Measurements from ENCODE around the gene TRUB2. TPM values are rescaled to one million over a fixed set of nuclear protein-coding genes. Genes with fewer than 3 reads are reported as not detected.
A peak's percentile ranks its signal among the peaks of the same experiment; 100 is the strongest.
"Not testable (repeated sequence)": the region's sequence is repeated elsewhere in the genome, so short reads cannot be mapped to it uniquely, and the experiment has no call there.

TRUB2 gene
- total RNA-seq, 2 experiments from 2014 or later = 16.9 to 18.9 TPM

DNA sequence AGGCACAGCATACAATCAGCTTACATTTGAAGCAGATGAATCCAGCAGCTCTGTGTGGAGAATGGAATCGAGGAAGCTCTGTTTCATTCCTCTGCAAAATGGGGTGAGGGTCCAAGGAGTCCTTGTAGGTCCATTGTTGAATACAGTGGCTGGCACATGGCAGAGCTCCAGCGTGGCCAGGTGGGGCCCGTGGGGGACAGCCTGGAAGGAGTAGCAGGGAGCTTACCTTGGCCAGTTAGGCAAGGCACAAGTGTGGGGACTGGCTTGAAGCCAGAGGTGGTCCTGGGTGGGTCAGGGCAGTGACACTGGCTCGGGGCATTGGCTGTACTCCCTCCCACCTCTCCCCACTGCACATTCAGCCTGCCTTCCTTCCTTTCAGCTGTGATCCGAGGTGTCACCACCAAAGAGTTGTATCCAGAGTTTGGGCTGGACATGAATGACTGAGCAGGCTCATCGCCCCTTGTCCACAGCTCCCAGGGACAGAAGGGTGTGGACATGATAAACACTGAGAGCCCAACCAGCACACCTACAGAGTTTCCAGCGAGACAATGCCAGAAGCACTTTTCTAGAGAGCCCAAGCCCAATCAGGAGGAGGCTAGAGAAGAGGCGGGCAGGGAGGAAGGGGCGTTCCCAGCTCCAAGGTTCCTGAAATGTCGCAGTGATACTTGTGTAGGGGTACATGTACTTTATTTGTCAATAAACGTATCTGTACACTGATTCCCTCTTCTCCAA, 33.8 kb downstream of the TRUB2 start:
- Mint-ChIP-seq H3K4me3 (no peak overlapping the region), H3K4me1 (no peaks in the 10 kb centered on the region), H3K9me3 (no peaks in the 10 kb centered on the region), H3K27ac (no peak overlapping the region), H3K36me3 (ENCODE audit: low read depth) (no peaks in the 10 kb centered on the region), H3K27me3 (no peaks in the 10 kb centered on the region)
- POLR2A ChIA-PET = interaction anchor here (1.3 kb wide), 1 partner anchor 13 kb away, joined by 4 read pairs; the partner anchor contains the start of genes GOLGA2 and SWI5
- CTCF ChIA-PET = interaction anchor here (0.9 kb wide), 1 partner anchor 53 kb away, joined by 4 read pairs; no protein-coding TSS in a partner anchor
- DNase-seq = no peak

DNA sequence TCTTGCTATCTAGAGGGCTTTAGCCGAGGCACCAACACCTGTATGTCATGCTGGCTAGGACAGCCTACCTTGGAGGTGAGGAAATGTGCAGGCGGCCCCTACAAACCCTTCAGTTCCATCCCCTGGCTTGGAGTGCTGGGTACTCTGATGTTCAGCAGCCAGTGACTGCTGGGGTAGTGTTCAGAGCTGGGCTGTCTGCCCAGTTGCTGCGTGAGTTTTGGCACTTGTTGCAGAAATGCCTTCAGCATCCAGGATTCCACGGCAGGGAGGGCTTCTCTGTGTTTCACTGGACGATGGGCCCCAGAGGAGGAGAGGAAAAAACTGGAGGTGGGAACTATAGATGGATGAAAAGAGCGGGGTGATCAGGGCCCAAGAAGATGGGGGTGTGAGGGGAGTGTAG, 35.8 kb downstream of the TRUB2 start:
- no peak for DNase-seq
- H3K27me3 Mint-ChIP-seq = no peaks in the 10 kb centered on the region
- ChIA-PET POLR2A (interaction anchor here (1.7 kb wide), 1 partner anchor 10 kb away, joined by 5 read pairs; the partner anchor contains the start of genes GOLGA2 and SWI5), CTCF (interaction anchor here (0.6 to 0.8 kb wide), 2 partner anchors 11 to 85 kb away, joined by 4 read pairs; partner anchors contain the start of genes GOLGA2 and SWI5)
- no peaks in the 10 kb centered on the region for H3K4me1 Mint-ChIP-seq
- no peak overlapping the region for H3K4me3 Mint-ChIP-seq
- H3K27ac Mint-ChIP-seq = no peak overlapping the region
- H3K36me3 Mint-ChIP-seq (ENCODE audit: low read depth) = no peaks in the 10 kb centered on the region
- no peaks in the 10 kb centered on the region for H3K9me3 Mint-ChIP-seq

DNA sequence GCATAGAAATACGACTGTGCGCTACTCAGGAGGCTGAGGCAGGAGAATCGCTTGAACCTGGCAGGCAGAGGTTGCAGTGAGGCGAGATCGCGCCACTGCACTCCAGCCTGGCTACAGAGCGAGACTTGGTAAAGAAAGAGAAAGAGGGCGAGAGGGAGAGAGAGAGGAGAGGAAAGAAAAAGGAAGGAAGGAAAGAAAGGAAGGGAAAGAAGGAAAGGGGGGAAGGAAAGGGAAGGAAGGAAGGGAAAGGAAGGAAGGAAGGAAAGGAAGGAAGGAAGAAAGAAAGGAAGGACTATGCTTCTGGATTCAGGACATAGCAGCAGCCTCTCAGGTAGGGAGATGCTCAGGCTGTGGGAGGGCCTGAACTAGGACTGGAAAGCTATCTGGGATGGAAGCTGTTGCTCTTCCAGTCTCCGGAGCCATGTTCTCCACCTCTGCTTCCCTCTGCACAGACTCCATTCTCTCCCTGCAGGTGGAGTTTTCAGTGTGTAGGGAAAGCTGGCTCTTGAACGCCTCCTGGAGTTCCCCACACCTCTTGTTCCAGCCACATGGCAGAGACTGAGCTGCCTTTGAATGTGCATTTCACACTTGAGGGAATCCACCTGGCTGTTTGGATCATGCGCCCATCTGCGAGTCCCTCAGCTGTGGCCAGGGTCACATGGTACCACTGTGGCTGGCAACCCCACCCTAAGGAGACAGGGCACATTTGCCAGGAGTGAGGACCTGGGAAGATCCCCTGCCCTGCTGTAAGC, 37.0 kb downstream of the TRUB2 start:
- H3K9me3 Mint-ChIP-seq = no peaks in the 10 kb centered on the region
- no peak overlapping the region for H3K27ac Mint-ChIP-seq
- H3K27me3 Mint-ChIP-seq = no peaks in the 10 kb centered on the region
- no peak for DNase-seq
- POLR2A ChIA-PET = interaction anchor here (1.7 kb wide), 1 partner anchor 9 kb away, joined by 5 read pairs; the partner anchor contains the start of genes GOLGA2 and SWI5
- H3K4me3 Mint-ChIP-seq = no peak overlapping the region
- H3K4me1 Mint-ChIP-seq = peaks cover under 1% of the 10 kb centered on the region
- no peaks in the 10 kb centered on the region for H3K36me3 Mint-ChIP-seq (ENCODE audit: low read depth)
- CTCF ChIA-PET = no interaction called here

DNA sequence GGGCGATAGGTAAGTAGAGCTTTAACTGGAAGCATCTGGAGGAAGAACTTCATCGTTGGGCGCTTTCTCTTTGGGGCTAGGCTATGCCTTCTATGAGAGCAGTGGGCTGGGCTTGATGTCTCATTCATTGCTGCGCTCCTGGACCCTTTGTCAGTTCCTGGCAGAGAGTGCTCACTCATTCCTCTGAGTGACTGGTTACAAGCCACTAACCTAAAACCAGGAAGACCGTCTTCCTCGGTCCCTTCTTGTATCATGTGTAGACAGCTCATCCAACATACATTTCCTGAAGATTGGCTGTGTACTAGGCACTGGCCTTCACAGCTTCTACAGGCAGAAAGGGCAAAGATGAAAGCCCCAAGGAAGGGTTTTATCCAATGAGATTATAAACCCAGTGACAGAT, 39.7 kb downstream of the TRUB2 start:
- Mint-ChIP-seq H3K9me3 (no peaks in the 10 kb centered on the region), H3K27ac (no peak overlapping the region), H3K36me3 (ENCODE audit: low read depth) (no peaks in the 10 kb centered on the region), H3K4me3 (no peak overlapping the region), H3K4me1 (peaks cover 16% of the 10 kb centered on the region), H3K27me3 (no peaks in the 10 kb centered on the region)
- CTCF ChIA-PET = no interaction called here
- POLR2A ChIA-PET = no interaction called here
- DNase-seq = no peak

DNA sequence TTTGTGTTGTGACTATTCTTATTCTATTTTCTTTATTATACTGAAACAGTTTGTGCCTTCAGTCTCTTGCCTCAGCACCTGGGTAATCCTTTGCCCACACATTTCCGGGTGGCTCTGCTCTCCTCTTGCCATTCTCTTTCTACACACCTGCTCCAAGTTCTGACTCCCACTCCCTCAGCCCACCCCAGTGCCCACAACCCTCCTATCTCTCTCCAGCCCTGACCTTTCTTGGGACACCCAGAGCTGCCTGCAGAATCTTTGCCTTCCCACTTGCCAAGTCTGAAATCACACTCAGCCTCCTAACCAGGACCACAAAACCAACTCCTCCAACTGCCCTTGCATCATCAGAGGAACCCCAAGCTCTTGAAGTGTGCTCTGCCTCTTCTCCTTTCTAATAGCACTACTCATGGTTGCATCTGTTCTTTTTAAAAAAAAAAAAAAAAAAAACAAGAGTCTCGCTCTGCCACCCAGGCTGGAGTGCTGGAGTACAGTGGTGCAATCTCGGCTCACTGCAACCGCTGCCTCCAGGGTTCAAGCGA, 42.1 kb downstream of the TRUB2 start:
- no peak for DNase-seq
- H3K36me3 Mint-ChIP-seq (ENCODE audit: low read depth) = peaks cover 2% of the 10 kb centered on the region
- ChIA-PET POLR2A (no interaction called here), CTCF (interaction anchor here (0.6 kb wide), 1 partner anchor 177 kb away, joined by 4 read pairs; no protein-coding TSS in a partner anchor)
- H3K9me3 Mint-ChIP-seq = no peaks in the 10 kb centered on the region
- H3K27me3 Mint-ChIP-seq = no peaks in the 10 kb centered on the region
- peak overlapping the region; percentile 26 for H3K27ac Mint-ChIP-seq
- peaks cover 35% of the 10 kb centered on the region for H3K4me1 Mint-ChIP-seq
- no peak overlapping the region for H3K4me3 Mint-ChIP-seq

DNA sequence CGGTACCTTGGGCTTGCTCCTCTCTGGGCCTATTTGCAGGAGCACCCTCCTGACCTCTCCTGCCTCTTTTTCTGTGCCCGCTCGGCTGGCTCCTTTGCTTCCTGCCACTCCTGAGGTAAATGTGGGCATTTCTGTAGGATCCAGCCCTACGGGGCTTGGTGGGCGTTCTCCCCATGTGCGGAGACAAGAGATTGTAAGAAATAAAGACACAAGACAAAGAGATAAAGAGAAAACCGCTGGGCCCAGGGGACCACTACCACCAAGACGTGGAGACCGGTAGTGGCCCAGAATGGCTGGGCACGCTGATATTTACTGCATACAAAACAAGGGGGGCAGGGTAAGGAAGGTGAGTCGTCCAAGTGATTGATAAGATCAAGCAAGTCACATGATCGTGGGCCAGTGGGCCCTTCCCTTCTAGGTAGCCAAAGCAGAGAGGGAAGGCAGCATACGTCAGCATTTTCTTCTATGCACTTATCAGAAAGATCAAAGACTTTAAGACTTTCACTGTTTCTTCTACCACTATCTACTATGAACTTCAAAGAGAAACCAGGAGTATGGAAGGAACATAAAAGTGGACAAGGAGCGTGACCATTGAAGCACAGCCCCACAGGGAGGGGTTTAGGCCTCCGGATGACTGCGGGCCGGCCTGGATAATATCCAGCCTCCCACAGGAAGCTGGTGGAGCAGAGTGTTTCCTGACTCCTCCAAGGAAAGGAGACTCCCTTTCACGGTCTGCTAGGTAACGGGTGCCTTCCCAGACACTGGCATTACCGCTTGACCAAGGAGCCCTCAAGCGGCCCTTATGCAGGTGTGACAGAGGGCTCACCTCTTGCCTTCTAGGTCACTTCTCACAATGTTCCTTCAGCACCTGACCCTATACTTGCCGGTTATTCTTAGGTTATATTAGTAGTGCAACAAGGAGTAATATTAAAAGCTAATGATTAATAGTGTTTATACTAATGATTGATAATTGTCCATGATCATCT, 42.9 kb downstream of the TRUB2 start:
- H3K36me3 Mint-ChIP-seq (ENCODE audit: low read depth); H3K4me3 Mint-ChIP-seq; H3K9me3 Mint-ChIP-seq; DNase-seq; H3K27me3 Mint-ChIP-seq; POLR2A ChIA-PET; H3K27ac Mint-ChIP-seq: not testable (repeated sequence)
- CTCF ChIA-PET = interaction anchor here (0.6 to 1.3 kb wide), 3 partner anchors 14 to 177 kb away, joined by 3 to 4 read pairs (median 4); no protein-coding TSS in a partner anchor
- peaks cover 42% of the 10 kb centered on the region for H3K4me1 Mint-ChIP-seq

DNA sequence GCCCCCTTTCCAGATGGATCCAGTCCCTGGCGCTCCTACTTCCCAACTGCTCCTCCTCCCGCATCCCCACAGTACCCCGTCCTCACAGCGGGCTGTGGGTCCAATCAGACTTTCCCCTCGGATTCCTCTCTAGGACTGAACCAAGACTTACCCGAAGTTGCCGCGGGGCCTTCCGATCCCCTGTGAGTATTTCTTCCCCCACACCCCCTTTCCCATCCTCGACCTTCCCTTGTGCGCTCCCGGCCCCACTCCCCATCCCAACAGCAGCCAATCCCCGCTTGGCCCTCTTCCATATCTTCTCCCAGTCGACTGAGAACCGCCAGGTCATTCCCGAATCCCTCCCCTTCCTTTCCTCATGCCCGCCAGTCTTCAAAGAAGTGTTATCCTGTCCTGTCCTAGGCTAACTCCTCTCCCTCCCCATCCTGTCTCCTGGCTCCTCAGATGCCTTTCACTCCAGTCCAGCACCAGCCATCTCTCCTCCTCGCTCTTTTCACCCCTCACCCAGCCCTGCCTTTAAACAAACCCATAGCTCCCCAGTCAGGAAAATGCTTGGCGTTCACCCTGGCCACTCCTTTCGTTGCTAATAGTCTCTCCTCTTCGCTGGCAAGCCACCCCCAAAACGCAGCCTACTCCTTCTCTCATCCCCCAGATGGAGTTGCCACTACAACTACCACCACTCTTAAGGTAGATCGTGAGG, 45.5 kb downstream of the TRUB2 start:
- Mint-ChIP-seq H3K4me1 (peaks cover 62% of the 10 kb centered on the region), H3K4me3 (peak overlapping the region; percentile 96), H3K27me3 (no peaks in the 10 kb centered on the region), H3K36me3 (ENCODE audit: low read depth) (peaks cover 12% of the 10 kb centered on the region), H3K9me3 (no peaks in the 10 kb centered on the region), H3K27ac (peak overlapping the region; percentile 90)
- ChIA-PET CTCF (interaction anchor here (0.8 to 1.6 kb wide), 5 partner anchors 18 to 65 kb away, joined by 3 to 8 read pairs (median 6); no protein-coding TSS in a partner anchor), POLR2A (interaction anchor here (0.9 to 1.8 kb wide), 11 partner anchors 17 to 108 kb away, joined by 3 to 8 read pairs (median 4); partner anchors contain the start of genes CIZ1, TRUB2 and URM1)
- no peak for DNase-seq

DNA sequence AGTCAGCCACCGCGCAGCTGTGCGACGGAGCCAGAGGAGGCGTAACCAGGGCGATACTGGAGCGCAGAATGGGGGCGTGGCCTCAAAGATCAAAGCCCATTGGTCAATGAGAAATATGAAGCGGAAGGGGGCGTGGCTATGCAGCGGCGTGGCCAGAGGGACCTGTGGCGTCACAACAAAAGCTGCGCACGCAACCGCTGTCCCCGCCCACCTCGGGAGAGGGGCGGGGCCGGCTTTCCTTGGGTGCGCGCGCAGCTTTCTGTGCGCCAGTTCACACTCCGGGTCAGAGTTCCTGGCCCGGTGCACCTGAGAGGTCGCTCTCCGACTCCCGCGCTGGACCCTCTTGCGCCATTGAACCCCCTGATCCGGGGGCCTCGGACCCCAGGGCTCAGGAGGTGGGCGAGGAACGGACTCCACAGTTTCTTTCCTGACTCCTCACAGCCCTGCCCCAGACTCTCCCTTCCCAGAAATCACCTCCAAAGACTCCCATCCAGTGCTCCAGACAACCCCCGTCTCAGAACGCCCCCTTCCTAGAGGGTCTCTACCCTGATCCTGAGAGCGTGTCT, 46.2 kb downstream of the TRUB2 start, which contains the start of gene SWI5:
Gene SWI5, plus strand, starts transcription at position 269 of the 566 bp plus-strand sequence.
- CTCF ChIA-PET = interaction anchor here (0.7 to 1.6 kb wide), 7 partner anchors 11 to 144 kb away, joined by 3 to 8 read pairs (median 4); no protein-coding TSS in a partner anchor
- POLR2A ChIA-PET = interaction anchor here (0.6 to 1.8 kb wide), 20 partner anchors 9 to 229 kb away, joined by 3 to 8 read pairs (median 4); partner anchors contain the start of genes BBLN, CIZ1, GLE1 and TRUB2
- peak within 1 kb of the TSS; percentile 96 for H3K4me3 Mint-ChIP-seq

DNA sequence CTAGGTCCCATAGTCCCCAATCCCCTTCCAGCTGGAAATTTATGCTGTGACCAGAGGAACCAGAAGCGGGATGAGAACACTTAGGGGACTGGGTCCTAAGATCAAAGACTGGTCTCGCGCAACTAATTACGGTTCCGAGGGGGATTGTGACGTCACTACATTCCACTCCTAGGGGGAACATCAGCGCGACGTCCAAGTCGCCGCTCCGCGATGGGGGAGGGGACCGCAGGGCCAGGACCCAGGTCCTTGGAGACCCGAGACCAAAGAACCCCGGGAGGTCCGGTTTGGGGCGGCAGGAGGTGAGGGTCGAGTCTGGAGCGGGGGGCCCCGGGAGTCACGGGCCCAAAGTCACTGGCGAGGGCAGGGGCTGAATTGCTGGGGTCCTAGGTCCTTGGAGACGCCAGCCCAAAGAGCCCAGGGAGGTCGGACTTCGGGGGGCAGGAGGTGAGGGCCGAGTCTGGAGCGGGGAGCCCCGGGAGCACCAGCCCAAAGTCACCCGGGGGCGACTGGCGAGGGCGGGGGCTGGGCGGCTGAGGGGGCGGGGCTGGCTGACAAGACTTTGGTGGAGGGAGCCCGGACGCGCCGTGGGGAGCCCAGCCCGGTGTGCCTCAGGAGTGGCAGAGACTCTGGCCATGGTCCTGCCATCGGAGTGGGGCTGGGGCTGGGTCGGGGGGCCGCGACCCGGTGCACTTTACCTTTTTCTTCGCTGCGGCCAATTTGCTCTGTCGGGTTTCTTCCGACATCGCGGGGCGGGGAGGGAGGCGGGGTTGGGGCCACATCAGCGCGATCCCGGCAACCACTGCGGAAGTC, 46.8 kb downstream of the TRUB2 start, which contains the start of gene GOLGA2:
Gene GOLGA2, minus strand, starts transcription at position 810 of the 810 bp plus-strand sequence. Its CDS starts 31 bp downstream, at position 779.
- Mint-ChIP-seq H3K36me3 (ENCODE audit: low read depth) (peaks cover 12% of the 10 kb centered on the region), H3K4me3 (peak within 1 kb of the TSS; percentile 96), H3K9me3 (no peaks in the 10 kb centered on the region), H3K27me3 (no peaks in the 10 kb centered on the region), H3K4me1 (peaks cover 64% of the 10 kb centered on the region), H3K27ac (peak within 1 kb of the TSS; percentile 90)
- no peak for DNase-seq
- ChIA-PET POLR2A (interaction anchor here (0.6 to 1.8 kb wide), 20 partner anchors 10 to 230 kb away, joined by 3 to 8 read pairs (median 4); partner anchors contain the start of genes BBLN, CIZ1, GLE1 and TRUB2), CTCF (interaction anchor here (0.7 to 1.6 kb wide), 8 partner anchors 12 to 145 kb away, joined by 3 to 8 read pairs (median 4); no protein-coding TSS in a partner anchor)

More for the DNA sequence above, 46.2 kb downstream of the TRUB2 start, which contains the start of gene SWI5:
- H3K36me3 Mint-ChIP-seq (ENCODE audit: low read depth) = peaks cover 12% of the 10 kb centered on the region
- peak within 1 kb of the TSS; percentile 90 for H3K27ac Mint-ChIP-seq
- H3K4me1 Mint-ChIP-seq = peaks cover 64% of the 10 kb centered on the region
- H3K27me3 Mint-ChIP-seq = no peaks in the 10 kb centered on the region
- no peaks in the 10 kb centered on the region for H3K9me3 Mint-ChIP-seq
- DNase-seq = peak; percentile 100

DNA sequence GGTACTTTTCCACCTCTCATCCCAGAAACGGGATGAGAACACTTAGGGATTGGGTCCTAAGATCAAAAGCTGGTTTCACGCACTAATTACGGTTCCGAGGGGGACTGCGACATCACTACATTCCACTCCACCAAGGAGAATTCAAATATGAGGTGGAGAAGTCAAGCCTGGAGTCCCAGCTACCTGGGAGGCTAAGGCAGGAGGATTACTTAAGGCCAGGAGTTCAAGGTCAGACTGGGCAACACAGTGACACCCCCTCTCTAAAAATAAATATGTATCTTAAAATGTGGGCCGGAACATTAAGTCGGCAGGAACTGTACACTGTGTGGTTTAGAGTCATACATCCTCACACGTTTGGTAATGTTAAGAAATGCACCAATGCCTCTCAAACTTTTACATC, 48.0 kb downstream of the TRUB2 start:
- ChIA-PET POLR2A (no interaction called here), CTCF (interaction anchor here (1.0 to 2.0 kb wide), 2 partner anchors 19 to 21 kb away, joined by 3 to 5 read pairs; no protein-coding TSS in a partner anchor)
- H3K4me1 Mint-ChIP-seq = peaks cover 56% of the 10 kb centered on the region
- H3K27me3 Mint-ChIP-seq = no peaks in the 10 kb centered on the region
- H3K9me3 Mint-ChIP-seq = no peaks in the 10 kb centered on the region
- H3K4me3 Mint-ChIP-seq = peak overlapping the region; percentile 96
- no peak for DNase-seq
- H3K36me3 Mint-ChIP-seq (ENCODE audit: low read depth) = peaks cover 12% of the 10 kb centered on the region
- peak overlapping the region; percentile 71 for H3K27ac Mint-ChIP-seq

Data from activated CD4-positive, alpha-beta memory T cell treated with anti-CD3 and anti-CD28 coated beads, Interleukin-2, amount 10 ng/mL, durations not matched to agents 7 days and 5 days (primary cell).